Neural cell (in vitro differentiated cells): ENCODE measurements around the gene ME3.

ENCODE experiments used
- CTCF ChIP-seq: fragments of 450-650 bp; IDR thresholded peaks from 2 replicates; pipeline ENCODE4 v1.5.1; 2014; ENCODE audit warnings: antibody characterized with exemption, mild to moderate bottlenecking, moderate library complexity; ENCODE audit not compliant: poor library complexity, severe bottlenecking
- EZH2 ChIP-seq: fragments of 200-600, 300-800 bp; shearing (Covaris generic), sonication (generic); IDR thresholded peaks from 2 replicates; pipeline ENCODE4 v1.6.1; 2014; ENCODE audit warnings: antibody characterized with exemption, low read length, borderline replicate concordance, mild to moderate bottlenecking; ENCODE audit not compliant: insufficient read depth, poor library complexity, severe bottlenecking

GRCh38 chr11:86569109-86569508, 103.3 kb downstream of the ME3 start:
- TF ChIP-seq CTCF (no peak), EZH2 (no peak)
